CD4-positive, alpha-beta T cell treated with Interleukin-4 for 1 hour (primary cell): ENCODE data around the gene ONECUT2.

Experiments used
- DNase-seq, 2 donors: peaks; one replicate each; pipeline ENCODE4 v3.0.0-alpha.2; 2020 to 2022

Gene ONECUT2

GRCh38 chr18:57431467-57432080 is 3.6 kb upstream of the ONECUT2 start:
- no peak for DNase-seq

- DNase-seq = no peak
Measured at GRCh38 chr18:57432140-57432539, 3.0 kb upstream of the ONECUT2 start.

GRCh38 chr18:57432751-57433400 is 2.3 kb upstream of the ONECUT2 start:
- DNase-seq = no peak

- no peak for DNase-seq
Measured at GRCh38 chr18:57433482-57433881, 1.7 kb upstream of the ONECUT2 start.

GRCh38 chr18:57433934-57434535 is 1.1 kb upstream of the ONECUT2 start:
- DNase-seq = no peak

GRCh38 chr18:57435846-57436190 is 644 bp downstream of the ONECUT2 start:
- no peak for DNase-seq

- DNase-seq = no peak
Measured at GRCh38 chr18:57436191-57436964, 1.2 kb downstream of the ONECUT2 start.

GRCh38 chr18:57436965-57437333 is 1.8 kb downstream of the ONECUT2 start:
- no peak for DNase-seq

GRCh38 chr18:57437402-57437765 is 2.2 kb downstream of the ONECUT2 start:
- DNase-seq = no peak

- DNase-seq = no peak
Measured at GRCh38 chr18:57437766-57438671, 2.8 kb downstream of the ONECUT2 start.

GRCh38 chr18:57438743-57439608 is 3.8 kb downstream of the ONECUT2 start:
- DNase-seq = no peak

GRCh38 chr18:57439609-57439968 is 4.4 kb downstream of the ONECUT2 start:
- DNase-seq = no peak

- DNase-seq = no peak
Measured at GRCh38 chr18:57439985-57440330, 4.8 kb downstream of the ONECUT2 start.

GRCh38 chr18:57440331-57441070 is 5.3 kb downstream of the ONECUT2 start:
- no peak for DNase-seq

GRCh38 chr18:57441071-57441794 is 6.1 kb downstream of the ONECUT2 start:
- no peak for DNase-seq

GRCh38 chr18:57443247-57443646 is 8.1 kb downstream of the ONECUT2 start:
- no peak for DNase-seq

- no peak for DNase-seq
Measured at GRCh38 chr18:57443702-57444101, 8.5 kb downstream of the ONECUT2 start.

GRCh38 chr18:57444301-57444759 is 9.2 kb downstream of the ONECUT2 start:
- no peak for DNase-seq

- no peak for DNase-seq
Measured at GRCh38 chr18:57445488-57446319, 10.5 kb downstream of the ONECUT2 start.

GRCh38 chr18:57446322-57446721 is 11.1 kb downstream of the ONECUT2 start:
- no peak for DNase-seq
